KMS-11 (cell line): Measurements from ENCODE around the gene TEX264.

Experiments used
- H2AFZ ChIP-seq: fragments of 200-600 bp; sonication (generic); 2 replicates; pipeline ENCODE4 v1.6.1; 2016; ENCODE audit warnings: antibody characterized with exemption, mixed run types, low read depth
- H3K27ac ChIP-seq: fragments of 200-600 bp; sonication (generic); 2 replicates; pipeline ENCODE4 v1.6.1; 2016; ENCODE audit warnings: mild to moderate bottlenecking, mixed run types
- H3K27me3 ChIP-seq: fragments of 200-600 bp; sonication (generic); 2 replicates; pipeline ENCODE4 v1.6.1; 2017; ENCODE audit warnings: mild to moderate bottlenecking, low read depth, mixed run types, moderate library complexity; ENCODE audit not compliant: insufficient read depth
- H3K36me3 ChIP-seq: fragments of 200-600 bp; sonication (generic); 2 replicates; pipeline ENCODE4 v1.6.1; 2017; ENCODE audit warnings: mild to moderate bottlenecking, mixed run types; ENCODE audit not compliant: insufficient read depth
- H3K4me1 ChIP-seq: fragments of 200-600 bp; sonication (generic); 2 replicates; pipeline ENCODE4 v1.6.1; 2016; ENCODE audit warnings: mild to moderate bottlenecking, low read depth, mixed run types; ENCODE audit not compliant: poor library complexity, severe bottlenecking
- H3K4me2 ChIP-seq: fragments of 200-600 bp; sonication (generic); 2 replicates; pipeline ENCODE4 v1.7.0; 2016; ENCODE audit warnings: mild to moderate bottlenecking, mixed run types
- H3K4me3 ChIP-seq: fragments of 200-600 bp; sonication (generic); IDR thresholded peaks from 2 replicates; pipeline ENCODE4 v1.6.1; 2017; ENCODE audit warnings: low read depth, low read length, mixed read lengths; ENCODE audit not compliant: insufficient read depth
- H3K79me2 ChIP-seq: fragments of 200-600 bp; sonication (generic); 2 replicates; pipeline ENCODE4 v1.6.1; 2016; ENCODE audit warnings: low read depth, mixed run types; ENCODE audit not compliant: insufficient read depth
- H3K9ac ChIP-seq: fragments of 200-600 bp; sonication (generic); 2 replicates; pipeline ENCODE4 v1.6.1; 2016; ENCODE audit warnings: mild to moderate bottlenecking, mixed run types
- H4K20me1 ChIP-seq: fragments of 200-600 bp; sonication (generic); 2 replicates; pipeline ENCODE4 v1.6.1; 2016; ENCODE audit warnings: mild to moderate bottlenecking, mixed run types; ENCODE audit not compliant: insufficient read depth
- CTCF ChIP-seq: fragments of 200-600 bp; sonication (generic); conservative IDR thresholded peaks from 2 replicates; pipeline ENCODE4 v1.6.1; 2017; ENCODE audit warnings: low read depth, mild to moderate bottlenecking, antibody characterized with exemption, low read length, moderate library complexity, mixed read lengths

Gene TEX264

DNA sequence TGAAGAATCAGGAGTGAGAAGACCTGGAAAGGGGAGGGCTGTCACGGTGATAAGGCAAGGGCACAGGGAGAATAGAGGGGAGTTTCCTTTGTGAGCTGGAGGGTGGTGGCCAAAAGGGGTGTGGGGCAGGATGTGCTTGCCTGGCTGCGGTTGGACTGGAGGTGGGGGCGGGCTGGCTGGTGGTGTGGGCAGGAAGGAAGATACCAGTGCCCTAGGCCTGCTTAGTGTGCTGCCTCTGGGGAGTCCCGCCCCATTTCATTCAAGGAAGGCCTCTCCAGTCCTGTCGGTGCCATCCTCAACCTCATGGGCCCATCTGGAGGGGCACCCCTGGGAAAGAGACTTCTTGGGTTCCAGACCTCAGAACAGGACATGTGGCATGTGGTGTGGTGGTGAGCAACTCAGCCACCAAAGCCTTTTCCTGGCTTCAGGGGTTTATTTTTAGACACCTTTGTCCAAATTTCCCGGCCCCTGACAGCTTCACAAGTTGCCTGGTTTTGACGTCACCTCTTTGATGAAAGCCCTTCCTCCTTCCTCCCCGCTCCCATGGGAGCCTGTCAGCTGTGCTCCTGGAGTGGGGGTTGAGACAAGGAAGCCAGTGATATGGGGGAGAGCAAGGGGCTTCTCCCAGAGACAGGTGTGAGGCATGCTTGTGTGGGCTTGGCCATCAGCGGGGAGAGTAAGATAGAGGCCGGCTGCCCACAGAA is 15.6 kb downstream of the TEX264 start:
- Histone ChIP-seq H3K9ac (no peak overlapping the region), H4K20me1 (no peaks in the 10 kb centered on the region), H3K27ac (no peak overlapping the region), H3K4me2 (no peak overlapping the region), H3K79me2 (no peaks in the 10 kb centered on the region), H3K36me3 (no peaks in the 10 kb centered on the region), H3K27me3 (no peaks in the 10 kb centered on the region), H3K4me1 (peaks cover 8% of the 10 kb centered on the region), H2AFZ (no peak overlapping the region), H3K4me3 (no peak overlapping the region)
- no peak for TF ChIP-seq CTCF

DNA sequence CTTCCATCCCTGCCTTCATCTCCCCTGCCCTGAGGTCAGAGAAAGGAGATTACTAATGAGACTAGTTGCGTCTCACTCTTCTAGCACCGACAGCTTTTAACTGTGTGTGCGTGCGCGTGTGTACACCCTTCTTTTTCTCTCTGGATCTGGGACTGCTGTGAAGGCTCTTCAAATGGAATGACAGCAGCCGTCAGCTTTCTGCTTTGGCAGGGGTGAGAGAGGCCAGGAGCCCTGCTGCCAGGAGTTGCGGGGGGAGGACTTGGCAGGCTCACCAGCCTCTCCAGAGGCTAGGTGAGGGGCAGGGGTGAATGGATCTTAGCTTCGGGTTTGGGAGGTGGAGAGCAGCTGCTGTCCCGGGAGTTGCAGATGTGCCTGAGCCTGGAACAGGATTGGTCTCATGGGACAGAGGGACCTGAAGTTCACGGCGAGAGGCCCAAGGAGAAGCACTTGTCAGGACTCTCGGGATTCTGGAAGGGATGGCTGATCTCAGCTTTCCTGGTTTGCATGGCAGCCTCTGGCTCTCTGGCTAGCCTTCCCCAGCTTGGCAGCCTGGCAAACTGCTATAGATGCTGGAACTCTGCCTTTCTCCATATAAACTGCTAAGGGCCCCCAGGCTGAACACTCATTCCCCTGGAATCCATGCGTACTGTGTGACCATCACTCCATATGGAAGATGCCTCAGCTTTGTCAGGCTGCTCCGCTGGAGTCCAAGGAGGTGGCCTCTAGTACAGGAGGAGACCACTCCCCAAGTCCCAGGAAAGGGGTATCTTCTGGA is 16.6 kb downstream of the TEX264 start:
- Histone ChIP-seq H3K79me2 (no peaks in the 10 kb centered on the region), H3K27me3 (no peaks in the 10 kb centered on the region), H3K4me2 (no peak overlapping the region), H3K27ac (no peak overlapping the region), H3K36me3 (no peaks in the 10 kb centered on the region), H2AFZ (no peak overlapping the region), H3K4me1 (no peaks in the 10 kb centered on the region), H3K4me3 (no peak overlapping the region), H4K20me1 (no peaks in the 10 kb centered on the region), H3K9ac (no peak overlapping the region)
- TF ChIP-seq CTCF = no peak

- Histone ChIP-seq H3K36me3 (no peaks in the 10 kb centered on the region), H3K4me2 (no peak overlapping the region), H3K4me3 (no peak overlapping the region), H3K4me1 (no peaks in the 10 kb centered on the region), H2AFZ (no peak overlapping the region), H4K20me1 (no peaks in the 10 kb centered on the region), H3K79me2 (no peaks in the 10 kb centered on the region), H3K27me3 (no peaks in the 10 kb centered on the region), H3K27ac (no peak overlapping the region), H3K9ac (no peak overlapping the region)
- TF ChIP-seq CTCF = no peak
Observed at GRCh38 chr3:51688206-51688600, 17.2 kb downstream of the TEX264 start.

DNA sequence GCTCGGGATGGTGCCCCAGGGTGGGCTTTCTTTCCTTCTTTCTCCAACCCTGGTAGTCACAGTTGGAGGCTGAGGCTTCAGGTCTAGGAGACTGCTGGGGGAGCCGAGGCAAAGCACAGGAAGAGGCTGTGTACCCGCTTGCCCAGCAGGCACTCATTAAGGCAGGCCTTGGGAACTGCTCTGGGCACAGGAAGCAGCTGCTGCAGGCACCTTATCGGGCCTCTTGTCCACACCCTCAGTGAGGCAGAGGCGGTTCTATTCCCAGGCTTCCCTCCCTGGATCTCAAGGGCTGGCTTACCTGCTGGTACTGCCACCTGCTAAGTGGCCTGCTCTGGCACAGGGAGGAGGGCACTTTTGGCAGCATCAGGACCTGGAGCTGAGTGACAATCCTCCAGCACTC is 20.0 kb downstream of the TEX264 start:
- no peaks in the 10 kb centered on the region for H3K4me1 ChIP-seq
- no peak overlapping the region for H3K9ac ChIP-seq
- no peak overlapping the region for H3K4me2 ChIP-seq
- no peaks in the 10 kb centered on the region for H3K79me2 ChIP-seq
- no peak overlapping the region for H3K27ac ChIP-seq
- no peak overlapping the region for H2AFZ ChIP-seq
- H3K4me3 ChIP-seq = no peak overlapping the region
- H3K36me3 ChIP-seq = no peaks in the 10 kb centered on the region
- no peaks in the 10 kb centered on the region for H4K20me1 ChIP-seq
- no peaks in the 10 kb centered on the region for H3K27me3 ChIP-seq
- TF ChIP-seq CTCF = no peak
